GM21447 (cell line): ENCODE data around the gene RBM47.

Experiments used
- ATAC-seq: cut with Tn5 transposase; IDR thresholded peaks from one replicate; pipeline ENCODE4 v1.9.1; 2021; ENCODE audit not compliant: unreplicated experiment

RBM47 gene

DNA sequence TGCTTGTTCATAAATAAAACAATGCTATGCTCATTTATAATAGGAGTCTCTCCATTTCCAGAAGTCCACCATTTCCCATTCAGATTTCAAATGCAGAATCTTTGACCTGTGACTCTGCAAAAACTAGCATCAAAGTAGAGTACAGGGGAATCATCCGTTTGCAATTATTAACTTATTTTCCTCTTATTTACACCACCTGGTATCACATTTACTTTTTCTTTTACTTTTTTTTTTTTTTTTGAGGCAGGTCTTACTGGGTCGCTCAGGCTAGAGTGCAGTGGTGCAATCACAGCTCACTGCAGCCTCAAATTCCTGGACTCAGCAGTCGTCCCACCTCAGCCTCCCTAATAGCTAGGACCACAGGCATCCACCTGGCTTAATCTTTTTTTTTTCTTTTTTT, 37.6 kb downstream of the RBM47 start:
- no peak for ATAC-seq

GRCh38 chr4:40587826-40588225, 41.8 kb downstream of the RBM47 start:
- ATAC-seq = no peak

DNA sequence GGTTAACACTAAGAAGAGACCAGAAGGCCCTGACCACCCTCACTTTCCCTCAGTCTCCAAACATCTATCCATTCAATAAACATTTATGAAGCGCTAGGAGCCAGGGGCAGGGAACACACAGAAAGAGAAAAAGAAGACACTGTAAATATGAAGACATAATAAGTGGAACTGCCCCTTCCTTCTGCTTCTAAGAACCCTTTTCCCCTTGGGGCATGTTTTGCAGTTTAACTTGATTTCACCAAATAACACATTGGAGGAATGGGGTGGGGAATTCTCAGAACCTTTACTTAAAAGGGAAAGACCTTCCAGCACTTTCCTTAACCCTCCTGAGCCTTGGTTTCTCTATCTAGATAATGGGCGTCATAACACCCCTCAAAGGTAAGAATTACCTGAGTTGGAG, 42.3 kb downstream of the RBM47 start:
- ATAC-seq = no peak

DNA sequence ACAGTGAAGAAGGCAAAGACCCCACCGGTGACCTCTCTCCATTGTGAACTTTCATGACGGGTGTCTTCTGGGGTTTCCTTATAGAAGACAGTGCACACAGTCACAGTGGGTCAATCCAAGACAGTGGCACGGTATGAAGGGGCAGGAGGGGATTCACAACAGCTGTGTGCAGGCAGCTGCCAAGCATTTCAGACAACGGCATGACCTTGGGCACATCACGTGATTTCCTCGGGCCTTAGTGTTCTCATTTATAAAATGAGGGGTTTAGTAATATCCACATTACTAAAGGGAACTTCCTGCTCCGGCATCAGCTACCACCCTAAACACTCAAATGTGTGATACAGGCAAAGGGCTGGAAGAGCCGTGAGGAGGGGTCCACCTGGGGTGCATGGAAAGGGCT, 42.9 kb downstream of the RBM47 start:
- no peak for ATAC-seq

- ATAC-seq = no peak
These were observed 43.6 kb downstream of the RBM47 start for GRCh38 chr4:40586034-40586433.

DNA sequence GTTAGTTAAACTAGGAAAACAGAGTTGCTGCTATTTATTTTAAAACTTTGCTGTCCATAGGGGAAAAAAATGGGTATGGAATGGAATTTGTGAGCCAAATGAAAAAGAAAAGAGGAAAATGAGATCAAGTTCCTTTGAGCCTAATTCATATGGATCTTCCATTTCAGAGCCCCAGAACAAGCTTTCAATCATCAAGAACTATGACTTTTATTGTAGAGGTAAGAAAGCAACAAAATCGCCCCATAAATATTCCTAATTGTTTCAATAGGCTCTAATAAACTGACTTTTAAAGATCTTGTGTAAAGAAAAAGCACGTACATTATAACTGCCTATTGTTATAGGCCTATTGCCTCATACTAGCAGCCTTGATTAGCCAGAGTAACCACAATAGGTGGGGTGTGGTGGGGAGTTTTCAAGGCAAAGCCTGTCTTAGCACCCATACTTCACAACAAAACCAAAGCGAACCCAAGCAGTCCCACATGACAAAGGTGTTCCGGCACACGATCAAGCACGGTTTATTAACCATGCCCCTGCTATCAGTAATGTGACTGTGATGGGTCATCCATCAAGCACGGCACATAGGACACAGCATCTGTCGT, 44.4 kb downstream of the RBM47 start:
- no peak for ATAC-seq

DNA sequence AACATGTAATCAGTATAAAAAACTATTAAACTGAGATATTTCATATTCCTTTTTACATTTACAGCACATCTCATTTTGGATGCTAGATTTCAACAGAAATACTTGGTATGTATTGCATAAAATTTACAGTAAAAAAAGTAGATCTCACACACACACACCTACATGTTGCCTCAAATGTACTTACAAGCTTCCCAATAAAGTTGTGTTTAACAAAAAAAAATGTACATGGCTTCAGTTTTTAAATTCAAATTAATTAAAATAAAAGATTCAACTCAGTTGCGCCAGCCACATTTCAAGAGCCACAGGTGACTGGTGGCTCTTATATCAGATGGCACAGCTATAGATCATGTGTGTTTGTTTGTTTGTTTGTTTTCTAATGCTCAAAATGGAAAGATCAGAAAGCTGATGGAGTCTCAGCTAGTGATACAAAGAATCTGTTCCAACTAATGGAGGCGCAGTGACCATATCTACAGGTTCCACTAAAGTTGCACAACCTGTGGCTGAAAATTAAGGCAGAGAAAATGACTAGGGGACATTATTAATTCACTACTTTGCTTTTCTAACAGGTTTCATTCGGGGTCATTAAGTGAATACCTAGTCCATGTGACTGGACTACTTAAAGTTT, 45.0 kb downstream of the RBM47 start:
- ATAC-seq = no peak

DNA sequence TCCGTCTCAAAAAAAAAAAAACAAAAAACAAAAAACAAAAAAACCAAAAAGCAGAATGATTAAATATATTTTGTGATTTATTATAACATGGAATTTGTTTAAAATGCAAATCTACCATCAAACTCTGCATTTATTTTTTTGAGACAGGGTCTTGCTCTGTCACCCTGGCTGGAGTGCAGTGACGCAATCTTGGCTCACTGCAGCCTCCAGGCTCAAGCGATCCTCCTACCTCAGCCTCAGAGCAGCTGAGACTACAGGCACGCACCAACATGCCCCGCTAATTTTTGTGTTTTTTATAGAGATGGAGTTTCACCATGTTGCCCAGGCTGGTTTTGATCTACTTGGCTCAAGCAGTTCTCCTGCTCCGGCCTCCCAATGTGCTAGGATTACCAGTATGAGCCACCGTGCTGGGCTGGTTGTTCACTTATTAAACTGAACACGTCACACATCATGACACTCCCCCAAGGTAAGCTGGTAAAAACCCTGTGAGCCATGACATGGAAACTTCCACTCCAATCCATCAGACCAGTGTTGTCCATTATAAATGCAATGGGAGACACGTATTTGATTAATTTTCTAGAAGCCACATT, 45.7 kb downstream of the RBM47 start:
- ATAC-seq = no peak

DNA sequence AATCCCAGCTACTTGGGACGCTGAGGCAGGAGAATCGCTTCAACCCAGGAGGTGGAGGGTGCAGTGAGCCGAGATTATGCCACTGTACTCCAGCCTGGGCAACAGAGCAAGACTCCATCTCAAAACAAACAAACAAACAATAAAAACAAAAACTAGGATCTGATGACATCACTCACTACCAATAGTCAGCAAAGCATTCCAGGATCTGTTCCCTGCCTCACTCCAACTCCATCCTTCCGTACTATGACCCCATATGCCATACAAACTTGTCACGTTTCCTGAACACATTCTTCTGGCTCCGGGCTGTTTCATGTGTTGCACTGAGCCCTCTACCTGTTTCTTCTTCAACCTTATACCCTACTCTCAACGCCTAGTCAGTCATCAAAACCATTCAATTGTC, 47.3 kb downstream of the RBM47 start:
- ATAC-seq = no peak

GRCh38 chr4:40581254-40582140, 48.2 kb downstream of the RBM47 start:
- no peak for ATAC-seq

- ATAC-seq = no peak
These were observed 49.7 kb downstream of the RBM47 start for GRCh38 chr4:40579983-40580382.

DNA sequence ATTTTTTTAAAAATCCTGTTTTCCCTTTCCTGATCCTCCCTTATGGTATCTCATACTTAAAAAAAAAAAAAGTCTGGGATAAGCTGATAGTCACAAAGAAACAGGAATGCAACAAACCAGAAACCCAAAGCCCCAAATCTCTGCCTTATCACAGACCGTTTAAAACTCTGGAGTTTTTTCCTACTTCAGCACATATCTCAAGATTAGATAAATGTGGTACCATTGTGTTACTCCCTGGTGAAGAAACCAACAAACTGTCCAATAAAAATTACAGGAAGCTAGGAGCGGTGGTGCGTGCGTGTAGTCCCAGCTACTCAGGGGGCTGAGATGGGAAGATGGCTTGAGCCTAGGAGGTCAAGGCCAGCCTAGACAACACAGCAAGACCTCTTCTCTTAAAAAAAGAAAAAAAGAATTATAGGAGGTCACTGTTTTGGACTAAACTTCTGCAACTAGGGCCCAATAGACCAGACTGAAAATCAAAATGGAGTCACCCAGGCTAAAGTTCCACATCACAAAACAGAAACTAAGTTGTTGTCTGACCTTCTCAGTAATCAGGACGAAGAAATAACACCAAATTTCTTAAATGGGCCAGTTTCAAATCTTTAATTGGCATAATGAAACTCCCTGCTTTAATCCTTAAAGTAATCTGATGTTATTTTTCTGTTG, 51.9 kb downstream of the RBM47 start:
- no peak for ATAC-seq

GRCh38 chr4:40576651-40577480, 52.8 kb downstream of the RBM47 start:
- ATAC-seq = peak; percentile 64

DNA sequence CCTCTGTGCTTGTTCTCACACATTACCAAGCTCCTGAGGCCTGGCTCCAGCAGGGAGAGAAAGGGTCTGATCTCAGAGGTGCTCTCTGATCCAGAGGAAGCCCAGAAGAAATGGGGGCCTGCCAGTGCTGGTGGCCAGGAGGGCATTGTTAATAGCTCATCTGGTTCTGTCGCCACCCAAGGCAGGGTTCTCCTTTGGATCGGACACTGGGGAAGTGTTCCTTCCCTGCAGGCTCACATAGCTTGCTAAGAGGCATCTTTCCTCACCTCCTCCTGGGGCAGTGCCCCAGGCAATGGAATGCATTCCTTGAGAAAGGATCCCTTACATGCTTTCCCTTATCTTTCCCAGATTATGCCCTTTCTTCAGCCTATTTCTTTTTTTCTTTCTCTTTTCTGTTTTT, 53.8 kb downstream of the RBM47 start:
- no peak for ATAC-seq

DNA sequence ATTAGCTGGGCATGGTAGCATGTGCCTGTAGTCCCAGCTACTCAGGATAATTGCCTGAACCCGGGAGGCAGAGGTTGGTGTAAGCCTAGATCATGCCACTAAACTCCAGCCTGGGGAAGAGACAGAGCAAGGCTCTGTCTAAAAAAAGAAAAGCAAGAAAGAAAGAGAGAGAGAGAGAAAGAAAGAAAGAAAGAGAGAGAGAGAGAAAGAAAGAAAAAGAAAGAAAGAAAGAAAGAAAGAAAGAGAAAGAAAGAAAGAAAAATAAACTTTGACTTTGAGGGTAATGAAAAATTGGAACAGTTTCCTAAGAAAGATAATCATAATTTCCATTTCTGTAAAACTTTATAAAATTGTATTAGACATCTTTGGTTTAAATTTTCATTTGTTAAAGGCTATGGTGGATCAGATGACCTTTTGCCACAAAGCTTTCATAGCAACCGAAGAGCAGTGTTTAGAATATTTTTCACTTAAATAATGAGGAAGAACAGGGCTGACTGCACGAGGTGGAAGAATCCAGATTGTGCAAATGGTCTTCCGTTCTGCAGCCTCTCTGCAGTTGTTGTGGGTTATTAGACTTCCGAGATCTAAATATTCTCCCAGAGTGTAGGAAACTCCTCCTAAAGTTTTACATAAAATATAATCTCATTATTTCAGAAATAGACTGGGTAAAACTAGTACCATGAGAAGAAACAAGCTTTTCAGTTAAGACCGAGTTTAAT, 55.9 kb downstream of the RBM47 start:
- ATAC-seq = no peak

DNA sequence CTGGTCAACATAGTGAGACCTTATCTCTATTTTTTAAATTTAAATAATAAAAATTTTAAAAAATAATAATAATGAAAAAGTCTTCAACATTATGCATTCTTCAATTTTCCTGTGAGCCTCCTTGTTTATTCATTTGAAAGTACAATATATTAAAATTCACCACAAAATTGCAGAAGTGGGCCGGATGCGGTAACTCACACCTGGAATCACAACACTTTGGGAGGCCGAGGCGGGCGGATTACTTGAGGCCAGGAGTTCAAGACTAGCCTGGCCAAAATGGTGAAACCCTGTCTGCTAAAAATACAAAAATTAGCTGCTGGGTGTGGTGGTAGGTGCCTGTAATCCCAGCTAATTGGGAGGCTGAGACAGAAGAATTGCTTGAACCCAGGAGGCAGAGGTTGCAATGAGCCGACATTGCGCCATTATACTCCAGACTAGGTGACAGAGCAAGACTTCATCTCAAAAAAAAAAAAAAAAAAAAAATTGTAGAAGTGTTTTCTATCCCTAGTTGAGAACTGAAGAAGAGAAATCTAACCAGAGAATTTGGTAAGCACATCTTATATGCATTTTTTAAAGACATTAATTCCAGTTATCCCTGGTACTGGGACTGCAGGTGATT, 56.9 kb downstream of the RBM47 start:
- no peak for ATAC-seq

GRCh38 chr4:40571208-40571607, 58.5 kb downstream of the RBM47 start:
- ATAC-seq = no peak

- no peak for ATAC-seq
These were observed 59.2 kb downstream of the RBM47 start for GRCh38 chr4:40570348-40571077.
